Muscle of leg (tissue), 11 donors: Measurements from ENCODE around the gene ZNF646. TPM values are rescaled to one million over a fixed set of nuclear protein-coding genes. Genes with fewer than 3 reads are reported as not detected.

ENCODE experiments used
- DNase-seq: peaks from one replicate; pipeline ENCODE4 v3.0.0; 2013
- H3K27ac ChIP-seq: one replicate; pipeline ENCODE4 v1.5.1; 2013; ENCODE audit warnings: mild to moderate bottlenecking, low read length, control low read depth
- H3K27me3 ChIP-seq: one replicate; pipeline ENCODE4 v1.6.1; 2013; ENCODE audit warnings: low read length; ENCODE audit not compliant: control insufficient read depth, insufficient read depth
- H3K36me3 ChIP-seq: one replicate; pipeline ENCODE4 v1.6.1; 2013; ENCODE audit warnings: low read length; ENCODE audit not compliant: control insufficient read depth, insufficient read depth
- H3K4me1 ChIP-seq: one replicate; pipeline ENCODE4 v1.6.1; 2013; ENCODE audit warnings: low read length; ENCODE audit not compliant: control insufficient read depth, insufficient read depth
- H3K4me3 ChIP-seq: one replicate; pipeline ENCODE4 v1.5.1; 2013; ENCODE audit warnings: low read length, control low read depth
- H3K9me3 ChIP-seq: replicated peaks from 2 replicates; pipeline ENCODE4 v1.6.1; 2013; ENCODE audit warnings: low read depth, low read length; ENCODE audit not compliant: control insufficient read depth
- WGBS: methylation state at CpG from one replicate; pipeline ENCODE4 v1.1.5; 2013; ENCODE audit warnings: missing lambda C conversion rate; ENCODE audit not compliant: insufficient coverage; 5-methylcytosine and 5-hydroxymethylcytosine counted together
- polyA plus RNA-seq, 8 donors: library from polyadenylated mRNA; unstranded; fragments of 120-200 nt; gene quantifications; one replicate each; pipeline versions ENCODE4 v1.2.1 to v1.2.3, GENCODE V29; 2013; ENCODE audit warnings: inconsistent platforms in 1 of 8, low replicate concordance in 1 of 8; ENCODE audit not compliant: insufficient read length in 8 of 8, insufficient read depth in 1 of 8
- total RNA-seq: library from RNA; stranded (reverse); fragments of 120-200 nt; gene quantifications from one replicate; pipeline ENCODE4 v1.2.4, GENCODE V29; 2013

ZNF646 gene
- total and polyA plus RNA-seq, 9 donors: 7.9 to 11.6 (median 9.8) TPM

GRCh38 chr16:31117384-31118222 lies 43.4 kb downstream of the ZNF646 start, which contains the start of gene KAT8:
TSS of gene KAT8 (plus strand) at chr16:31117664. CDS start at chr16:31117682, 18 bp downstream.
- Histone ChIP-seq H3K4me1 (peaks cover 15% of the 10 kb centered on the region), H3K36me3 (peaks cover 42% of the 10 kb centered on the region), H3K9me3 (no peaks in the 10 kb centered on the region), H3K4me3 (peak within 1 kb of the TSS; percentile 72), H3K27ac (peak within 1 kb of the TSS; percentile 97), H3K27me3 (no peaks in the 10 kb centered on the region)
- WGBS: under 1% methylated on average over 41 of the region's 68 CpGs
- DNase-seq: peak; percentile 99

GRCh38 chr16:31118223-31119155 lies 44.3 kb downstream of the ZNF646 start:
- Histone ChIP-seq H3K9me3 (no peaks in the 10 kb centered on the region), H3K4me3 (peak overlapping the region; percentile 72), H3K4me1 (peaks cover 15% of the 10 kb centered on the region), H3K27me3 (no peaks in the 10 kb centered on the region), H3K36me3 (peaks cover 43% of the 10 kb centered on the region), H3K27ac (peak overlapping the region; percentile 97)
- WGBS: 32% methylated on average over 4 of the region's 9 CpGs
- peak; percentile 5 for DNase-seq

GRCh38 chr16:31120129-31120528 lies 45.9 kb downstream of the ZNF646 start:
- Histone ChIP-seq H3K9me3 (no peaks in the 10 kb centered on the region), H3K27ac (no peak overlapping the region), H3K4me3 (no peak overlapping the region), H3K4me1 (peaks cover 15% of the 10 kb centered on the region), H3K36me3 (peaks cover 53% of the 10 kb centered on the region), H3K27me3 (no peaks in the 10 kb centered on the region)
- WGBS: 97% methylated on average over 12 of the region's 16 CpGs
- no peak for DNase-seq

- WGBS: 48% methylated on average over 2 of the region's 3 CpGs
- H3K36me3 ChIP-seq: peaks cover 85% of the 10 kb centered on the region
These were observed 51.6 kb downstream of the ZNF646 start for GRCh38 chr16:31125844-31126243.

GRCh38 chr16:31127182-31127581 lies 53.0 kb downstream of the ZNF646 start:
- WGBS: 79% methylated on average over 13 of the region's 13 CpGs
- H3K9me3 ChIP-seq: no peaks in the 10 kb centered on the region

More at GRCh38 chr16:31125844-31126243, 51.6 kb downstream of the ZNF646 start:
- H3K27me3 ChIP-seq: no peaks in the 10 kb centered on the region
- no peaks in the 10 kb centered on the region for H3K9me3 ChIP-seq
- no peaks in the 10 kb centered on the region for H3K4me1 ChIP-seq
- no peak for DNase-seq
- H3K27ac ChIP-seq: no peak overlapping the region
- H3K4me3 ChIP-seq: no peak overlapping the region

GRCh38 chr16:31128711-31129567 lies 54.7 kb downstream of the ZNF646 start:
- H3K4me3 ChIP-seq: no peak overlapping the region
- WGBS: 70% methylated on average over 8 of the region's 14 CpGs
- no peaks in the 10 kb centered on the region for H3K9me3 ChIP-seq
- H3K4me1 ChIP-seq: peaks cover 3% of the 10 kb centered on the region
- DNase-seq: peak; percentile 58
- H3K36me3 ChIP-seq: peaks cover 83% of the 10 kb centered on the region
- H3K27ac ChIP-seq: peak overlapping the region; percentile 78
- H3K27me3 ChIP-seq: no peaks in the 10 kb centered on the region

More at GRCh38 chr16:31127182-31127581, 53.0 kb downstream of the ZNF646 start:
- Histone ChIP-seq H3K4me3 (no peak overlapping the region), H3K4me1 (no peaks in the 10 kb centered on the region), H3K27me3 (no peaks in the 10 kb centered on the region), H3K27ac (no peak overlapping the region), H3K36me3 (peaks cover 87% of the 10 kb centered on the region)
- DNase-seq: no peak

- Histone ChIP-seq H3K4me1 (peaks cover 9% of the 10 kb centered on the region), H3K4me3 (no peak overlapping the region), H3K9me3 (no peaks in the 10 kb centered on the region), H3K27me3 (peaks cover under 1% of the 10 kb centered on the region), H3K36me3 (peaks cover 77% of the 10 kb centered on the region), H3K27ac (peak overlapping the region; percentile 78)
- DNase-seq: peak; percentile 54
- 60% methylated on average over 29 of the region's 29 CpGs for WGBS
These were observed 55.5 kb downstream of the ZNF646 start for GRCh38 chr16:31129568-31130335.

- peaks cover 14% of the 10 kb centered on the region for H3K4me1 ChIP-seq
- no peaks in the 10 kb centered on the region for H3K9me3 ChIP-seq
- H3K36me3 ChIP-seq: peaks cover 73% of the 10 kb centered on the region
- no peak overlapping the region for H3K27ac ChIP-seq
- peak; percentile 9 for DNase-seq
- peaks cover 2% of the 10 kb centered on the region for H3K27me3 ChIP-seq
- 85% methylated on average over 9 of the region's 10 CpGs for WGBS
- H3K4me3 ChIP-seq: no peak overlapping the region
These were observed 56.2 kb downstream of the ZNF646 start for GRCh38 chr16:31130336-31130891.

GRCh38 chr16:31130899-31131298 lies 56.7 kb downstream of the ZNF646 start:
- 20% methylated on average over 1 of the region's 6 CpGs for WGBS
- H3K9me3 ChIP-seq: no peaks in the 10 kb centered on the region
- no peak overlapping the region for H3K4me3 ChIP-seq
- H3K4me1 ChIP-seq: peaks cover 16% of the 10 kb centered on the region
- peaks cover 68% of the 10 kb centered on the region for H3K36me3 ChIP-seq
- H3K27ac ChIP-seq: no peak overlapping the region
- peak; percentile 4 for DNase-seq
- H3K27me3 ChIP-seq: peaks cover 2% of the 10 kb centered on the region
